Activated CD8-positive, alpha-beta memory T cell treated with anti-CD3 and anti-CD28 coated beads, Interleukin-2, amount 50 U/mL, for 4 hours (primary cell): Measurements from ENCODE around the gene EEF1AKMT1.

Experiments
- DNase-seq: peaks from one replicate; pipeline ENCODE4 v3.0.0-alpha.2; 2020

The EEF1AKMT1 gene

GRCh38 chr13:20773194-20774080 is at the start of gene EEF1AKMT1:
EEF1AKMT1 (minus strand) TSS chr13:20773961; CDS start chr13:20757598, 16,363 bp downstream.
- peak; percentile 95 for DNase-seq

- DNase-seq = no peak
Measured at GRCh38 chr13:20823071-20823470, 49.3 kb upstream of the EEF1AKMT1 start.

GRCh38 chr13:20822406-20822805 is 48.6 kb upstream of the EEF1AKMT1 start:
- no peak for DNase-seq

- DNase-seq = no peak
Measured at GRCh38 chr13:20819715-20820114, 46.0 kb upstream of the EEF1AKMT1 start.

GRCh38 chr13:20815464-20815863 is 41.7 kb upstream of the EEF1AKMT1 start:
- DNase-seq = no peak

GRCh38 chr13:20814224-20814910 is 40.6 kb upstream of the EEF1AKMT1 start:
- DNase-seq = no peak

- DNase-seq = no peak
Measured at GRCh38 chr13:20812890-20813289, 39.1 kb upstream of the EEF1AKMT1 start.

- no peak for DNase-seq
Measured at GRCh38 chr13:20810808-20811207, 37.0 kb upstream of the EEF1AKMT1 start.

DNA sequence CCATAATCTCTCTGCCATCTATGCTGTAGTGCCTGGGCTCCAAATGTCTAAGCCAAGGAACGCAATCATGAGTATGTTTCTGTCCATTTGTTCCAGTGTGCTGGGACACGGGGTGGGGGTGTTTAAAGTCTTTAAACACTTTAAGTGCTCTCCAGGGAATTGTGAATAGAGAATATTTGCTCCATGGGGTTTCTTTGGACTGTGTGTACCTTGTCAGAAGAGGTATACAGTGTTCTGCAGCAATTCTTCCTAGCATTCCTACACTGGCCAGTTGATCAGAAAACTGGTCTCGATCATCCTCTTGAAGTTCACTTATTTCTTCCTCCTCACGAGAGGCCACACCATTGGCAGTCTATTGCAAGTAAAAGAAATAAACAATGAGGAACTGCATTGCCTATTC is 35.1 kb upstream of the EEF1AKMT1 start:
- no peak for DNase-seq

- DNase-seq = no peak
Measured at GRCh38 chr13:20803180-20803965, 29.6 kb upstream of the EEF1AKMT1 start.

DNA sequence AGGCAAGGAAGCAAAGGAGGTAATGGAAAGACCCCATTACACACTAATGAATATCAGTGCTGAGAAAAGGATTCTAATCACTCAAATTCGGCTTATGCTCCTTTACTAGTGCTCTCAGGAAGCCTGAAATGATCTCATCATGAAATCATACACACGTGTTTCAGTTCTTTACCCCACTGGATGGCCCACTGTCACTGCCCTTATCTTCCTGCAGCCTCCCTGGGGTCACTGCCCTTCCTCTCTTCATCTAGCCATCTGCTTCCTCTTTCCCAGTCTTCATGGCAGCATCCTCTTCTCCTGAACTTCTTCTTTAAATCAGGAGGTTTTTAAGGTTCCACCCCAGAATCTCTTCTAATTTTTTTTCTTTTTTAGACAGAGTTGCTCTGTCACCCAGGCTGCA is 27.9 kb upstream of the EEF1AKMT1 start:
- DNase-seq = no peak

GRCh38 chr13:20799726-20800416 is 26.1 kb upstream of the EEF1AKMT1 start:
- DNase-seq = no peak

- no peak for DNase-seq
Measured at GRCh38 chr13:20798027-20798426, 24.3 kb upstream of the EEF1AKMT1 start.

DNA sequence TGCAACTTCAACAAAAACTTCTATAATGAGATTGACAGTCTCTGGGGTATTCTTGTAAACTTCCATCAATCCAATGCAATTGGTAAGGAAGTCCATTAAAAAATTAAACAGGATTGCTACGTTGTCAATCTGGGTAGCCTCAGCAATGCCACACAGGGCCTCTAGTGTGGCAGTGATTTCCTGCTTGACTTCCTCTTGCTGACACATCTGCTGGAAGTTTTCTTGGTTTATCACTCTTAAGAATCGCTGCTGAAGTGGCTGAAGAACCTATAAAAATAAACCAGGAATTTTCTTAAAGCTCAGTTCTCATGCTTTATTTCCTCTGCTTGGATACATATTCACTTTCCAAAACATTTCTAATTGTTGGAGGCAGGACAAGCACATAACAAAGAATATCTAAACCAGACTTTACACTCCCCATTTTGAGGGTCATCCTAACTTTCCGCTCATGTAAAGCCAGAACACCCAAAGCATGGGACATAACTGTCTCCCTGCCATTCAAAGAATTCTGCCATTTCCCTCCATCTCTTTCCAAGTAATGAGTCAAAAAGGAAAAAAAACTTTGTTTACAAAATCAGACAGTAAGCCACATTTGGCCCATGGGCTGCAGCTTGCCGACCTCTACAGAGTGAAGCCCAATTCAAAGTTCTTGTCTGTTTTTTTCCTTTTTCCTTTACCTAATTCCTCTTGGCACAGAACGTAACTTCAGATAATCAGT is 23.2 kb upstream of the EEF1AKMT1 start:
- no peak for DNase-seq

GRCh38 chr13:20789665-20790064 is 15.9 kb upstream of the EEF1AKMT1 start:
- DNase-seq = no peak

DNA sequence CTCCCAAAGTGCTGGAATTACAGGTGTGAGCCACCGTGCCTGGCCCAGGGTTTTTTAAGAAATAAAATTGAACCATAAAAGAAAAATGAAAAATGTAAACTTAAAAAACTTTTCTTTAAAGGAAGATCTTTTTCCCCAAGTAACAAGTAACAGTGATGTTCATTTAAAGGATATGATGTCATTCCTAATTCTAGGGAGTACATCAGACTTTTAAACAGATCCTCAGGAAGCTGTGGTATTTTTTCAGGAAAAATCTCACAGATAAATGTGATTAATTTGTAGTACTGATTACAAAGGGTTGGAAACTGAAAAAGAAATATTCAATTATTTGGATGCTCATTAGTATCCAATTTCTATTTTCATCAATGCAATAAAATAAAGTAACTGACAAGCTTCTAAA is 14.6 kb upstream of the EEF1AKMT1 start:
- DNase-seq = no peak

- no peak for DNase-seq
Measured at GRCh38 chr13:20787180-20787579, 13.4 kb upstream of the EEF1AKMT1 start.

GRCh38 chr13:20782116-20782708 is 8.5 kb upstream of the EEF1AKMT1 start:
- no peak for DNase-seq

DNA sequence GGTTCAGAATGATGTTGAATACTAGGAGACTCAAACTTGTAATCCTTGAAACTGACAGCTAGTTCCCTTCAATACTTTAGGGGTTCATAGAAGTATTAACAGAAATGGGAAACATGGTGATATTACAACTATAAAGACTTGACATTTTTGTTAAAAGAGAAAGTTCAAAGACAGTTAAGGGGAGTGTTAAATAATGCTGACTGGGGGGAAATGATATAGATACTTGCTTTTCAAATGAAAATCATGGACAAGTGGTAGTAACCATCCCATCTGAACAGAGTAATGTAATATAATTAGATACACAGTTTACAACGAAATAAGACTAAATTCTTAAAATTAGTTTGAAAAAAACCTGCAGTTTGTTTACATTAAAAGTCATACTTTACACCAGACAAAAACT is 6.6 kb upstream of the EEF1AKMT1 start:
- no peak for DNase-seq

DNA sequence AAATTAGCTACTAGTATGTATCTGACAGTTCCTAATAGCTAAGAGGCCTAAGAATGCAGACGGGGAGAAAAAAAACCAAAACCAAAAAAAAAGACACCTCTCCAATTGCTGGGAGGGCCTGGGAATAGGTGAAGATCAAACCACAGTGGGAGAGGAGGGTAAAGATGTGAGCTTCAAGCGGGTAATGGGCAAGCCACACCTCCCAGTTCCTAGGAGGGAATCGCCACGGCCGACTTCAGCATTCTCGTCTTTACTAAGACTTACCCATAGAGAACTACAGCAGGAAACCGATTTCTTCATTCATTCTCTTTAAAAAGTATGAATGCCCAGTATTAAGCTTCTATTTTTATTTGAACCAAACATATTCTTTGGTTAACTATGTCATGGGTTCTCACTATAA is 5.6 kb upstream of the EEF1AKMT1 start:
- no peak for DNase-seq

DNA sequence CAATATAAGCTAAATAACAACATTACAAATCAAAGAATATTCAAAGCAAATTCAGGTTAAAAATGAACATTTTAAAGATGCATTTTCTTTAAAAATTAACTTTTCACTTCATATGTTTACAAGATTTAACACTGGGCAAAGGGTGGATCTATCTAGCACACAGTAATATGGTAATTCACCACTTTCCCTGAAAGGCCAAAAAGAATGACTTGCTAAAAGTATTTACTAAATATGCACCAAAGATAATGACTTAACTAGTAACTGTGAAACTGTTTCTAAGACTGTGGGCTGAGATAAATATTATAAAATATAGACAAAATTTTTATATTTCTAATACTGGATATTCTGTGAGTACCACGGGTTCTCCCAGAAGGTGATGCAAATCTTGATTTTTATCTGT is 4.5 kb upstream of the EEF1AKMT1 start:
- DNase-seq = no peak

- no peak for DNase-seq
Measured at GRCh38 chr13:20776751-20777150, 3.0 kb upstream of the EEF1AKMT1 start.
